CD4-positive, alpha-beta memory T cell (primary cell): ENCODE measurements around the gene CYSRT1. TPM values are rescaled to one million over a fixed set of nuclear protein-coding genes. Genes with fewer than 3 reads are reported as not detected.

Experiments
- CTCF ChIA-PET: fragments of 350-600 bp; sonication (Branson Sonifier 250); formaldehyde crosslinking; loops from one replicate; lab custom pipeline; 2021; ENCODE audit warnings: inconsistent platforms; ENCODE audit not compliant: partially characterized antibody; lab: Charles Lee
- POLR2A ChIA-PET: fragments of 350-600 bp; sonication (Branson Sonifier 250); formaldehyde crosslinking; loops from one replicate; lab custom pipeline; 2021; ENCODE audit not compliant: partially characterized antibody; lab: Charles Lee
- DNase-seq, 5 donors: peaks; one replicate each; pipeline versions ENCODE4 v3.0.0 to v3.0.0-alpha.2; 2020 to 2022; ENCODE audit warnings: mixed read lengths in 1 of 5
- H3K27ac ChIP-seq: one replicate; pipeline ENCODE4 v1.7.0; 2013; ENCODE audit warnings: low read depth, low read length
- H3K27me3 ChIP-seq: 2 replicates; pipeline ENCODE4 v1.7.0; 2013; ENCODE audit warnings: mild to moderate bottlenecking, low read length, moderate library complexity; ENCODE audit not compliant: insufficient read depth
- H3K36me3 ChIP-seq: 2 replicates; pipeline ENCODE4 v1.7.0; 2013; ENCODE audit warnings: mild to moderate bottlenecking, low read length, moderate library complexity; ENCODE audit not compliant: insufficient read depth
- H3K4me1 ChIP-seq: 2 replicates; pipeline ENCODE4 v1.7.0; 2013; ENCODE audit warnings: mild to moderate bottlenecking, low read length, moderate library complexity; ENCODE audit not compliant: insufficient read depth
- H3K4me3 ChIP-seq, 2 donors: one replicate each; pipeline ENCODE4 v1.7.0; 2013; ENCODE audit warnings: low read length in 2 of 2, mild to moderate bottlenecking in 1 of 2
- H3K9me3 ChIP-seq, 2 donors: one replicate each; pipeline ENCODE4 v1.7.0; 2013; ENCODE audit warnings: low read length in 2 of 2, control low read depth in 1 of 2; ENCODE audit not compliant: control insufficient read depth in 1 of 2
- H3K27ac Mint-ChIP-seq, 7 donors: one replicate each; pipeline ENCODE4 v1.8.0; 2020 to 2021; ENCODE audit warnings: mixed read lengths in 7 of 7, mild to moderate bottlenecking in 6 of 7, inconsistent platforms in 3 of 7, moderate library complexity in 3 of 7
- H3K27me3 Mint-ChIP-seq, 2 donors: one replicate each; pipeline ENCODE4 v1.8.0; 2020 to 2021; ENCODE audit warnings: mixed read lengths in 2 of 2
- H3K36me3 Mint-ChIP-seq, 2 donors: one replicate each; pipeline ENCODE4 v1.8.0; 2020 to 2021; ENCODE audit warnings: mixed read lengths in 2 of 2, inconsistent platforms in 1 of 2, mild to moderate bottlenecking in 1 of 2
- H3K4me1 Mint-ChIP-seq, 4 donors: one replicate each; pipeline ENCODE4 v1.8.0; 2020 to 2021; ENCODE audit warnings: mixed read lengths in 4 of 4, mild to moderate bottlenecking in 1 of 4
- H3K4me3 Mint-ChIP-seq, 8 donors: one replicate each; pipeline ENCODE4 v1.8.0; 2020 to 2021; ENCODE audit warnings: mixed read lengths in 8 of 8, mild to moderate bottlenecking in 7 of 8, moderate library complexity in 6 of 8, inconsistent platforms in 3 of 8
- H3K9me3 Mint-ChIP-seq, 8 donors: one replicate each; pipeline ENCODE4 v1.8.0; 2020 to 2021; ENCODE audit warnings: mixed read lengths in 8 of 8, mild to moderate bottlenecking in 5 of 8, inconsistent platforms in 3 of 8, moderate library complexity in 1 of 8
- intact Hi-C: fragments of 100-400 bp; cut with micrococcal nuclease; formaldehyde crosslinking; loops from one replicate; pipeline ENCODE4 v1.15.1; 2023
- polyA plus RNA-seq, 2 donors: library from polyadenylated mRNA; unstranded; fragments of 300-500 nt; fragmentation: Illumina TruSeq; gene quantifications; one replicate each; pipeline ENCODE4 v1.2.3, GENCODE V29; 2021
- total RNA-seq, 2 experiments: library from RNA; stranded (reverse); gene quantifications; one replicate each; pipeline ENCODE4 v1.2.3, GENCODE V29; 2021

CYSRT1 gene
- total and polyA plus RNA-seq, 4 experiments from 2014 or later = 0.25 TPM; not detected in 3

- Histone ChIP-seq H3K4me3 (no peak overlapping the region), H3K27ac (no peak overlapping the region), H3K27me3 (no peaks in the 10 kb centered on the region), H3K9me3 (no peaks in the 10 kb centered on the region), H3K36me3 (no peaks in the 10 kb centered on the region), H3K4me1 (peaks cover 3% of the 10 kb centered on the region)
- no peak overlapping the region for H3K27ac Mint-ChIP-seq
- intact Hi-C loops = no loop called here
- ChIA-PET POLR2A (interaction anchor here (0.6 kb wide), 1 partner anchor 690 kb away, joined by 4 read pairs; no protein-coding TSS in a partner anchor), CTCF (interaction anchor here (0.9 to 1.0 kb wide), 2 partner anchors 9 to 40 kb away, joined by 3 read pairs; no protein-coding TSS in a partner anchor)
- no peak overlapping the region for H3K4me3 Mint-ChIP-seq
- no peaks in the 10 kb centered on the region for H3K9me3 Mint-ChIP-seq
- H3K4me1 Mint-ChIP-seq = peaks cover 2 to 6% (median 3%) of the 10 kb centered on the region in 4 donors
- H3K36me3 Mint-ChIP-seq = no peaks in the 10 kb centered on the region
- no peak for DNase-seq
- H3K27me3 Mint-ChIP-seq = peaks cover 3 to 4% of the 10 kb centered on the region in 2 donors
Measured at GRCh38 chr9:137228968-137229896, 4.3 kb downstream of the CYSRT1 start.

DNA sequence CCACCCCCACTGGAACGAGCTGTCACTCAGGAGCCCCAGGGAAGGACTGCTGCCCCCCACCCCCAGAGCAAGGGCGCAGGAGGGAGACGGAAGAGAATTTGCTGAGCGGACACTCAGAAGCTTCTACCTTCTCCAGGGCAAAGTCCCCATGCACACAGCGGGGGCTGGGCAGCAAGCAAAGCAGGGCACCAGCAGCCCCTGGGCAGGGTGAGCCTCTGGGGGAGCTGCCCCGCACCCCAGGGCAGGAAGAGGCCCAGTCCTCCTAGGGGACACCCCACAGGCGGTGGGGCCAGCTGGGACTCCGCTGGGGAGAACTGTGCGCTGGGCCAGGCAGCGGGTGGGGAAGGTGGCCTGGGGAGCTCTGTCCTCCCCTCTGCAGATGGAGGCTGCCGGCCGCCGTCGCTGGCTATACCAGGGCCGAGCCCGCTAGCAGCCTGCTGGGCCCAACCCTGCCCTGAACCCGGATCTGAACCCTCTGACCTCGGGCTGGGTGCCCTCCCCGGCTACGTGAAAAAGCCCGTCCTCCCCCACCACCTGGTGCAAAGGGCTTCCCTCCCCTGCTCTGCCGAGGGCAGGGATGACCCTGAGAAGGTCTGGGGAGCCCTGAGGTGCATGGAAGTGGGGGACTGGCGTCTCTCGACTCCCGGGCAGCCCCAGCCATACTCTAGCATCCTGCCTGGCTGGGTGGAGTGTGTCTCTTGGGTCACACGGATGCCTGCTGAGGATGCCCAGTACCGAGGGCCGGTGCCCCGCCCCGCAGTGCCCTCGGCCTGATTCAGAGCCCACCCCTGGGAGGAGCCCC is 5.1 kb downstream of the CYSRT1 start:
- ChIA-PET POLR2A (interaction anchor here (0.6 kb wide), 1 partner anchor 691 kb away, joined by 4 read pairs; no protein-coding TSS in a partner anchor), CTCF (interaction anchor here (0.6 to 2.0 kb wide), 4 partner anchors 8 to 514 kb away, joined by 3 to 5 read pairs (median 3); no protein-coding TSS in a partner anchor)
- Histone ChIP-seq H3K27ac (no peak overlapping the region), H3K27me3 (no peaks in the 10 kb centered on the region), H3K4me1 (no peaks in the 10 kb centered on the region), H3K4me3 (no peak overlapping the region), H3K9me3 (no peaks in the 10 kb centered on the region), H3K36me3 (no peaks in the 10 kb centered on the region)
- Mint-ChIP-seq H3K36me3 (no peaks in the 10 kb centered on the region), H3K27ac (no peak overlapping the region), H3K4me3 (no peak overlapping the region), H3K27me3 (peaks cover 3 to 8% of the 10 kb centered on the region in 2 donors), H3K4me1 (peaks cover 2 to 6% (median 3%) of the 10 kb centered on the region in 4 donors), H3K9me3 (no peaks in the 10 kb centered on the region)
- intact Hi-C loops = no loop called here
- DNase-seq = no peak

DNA sequence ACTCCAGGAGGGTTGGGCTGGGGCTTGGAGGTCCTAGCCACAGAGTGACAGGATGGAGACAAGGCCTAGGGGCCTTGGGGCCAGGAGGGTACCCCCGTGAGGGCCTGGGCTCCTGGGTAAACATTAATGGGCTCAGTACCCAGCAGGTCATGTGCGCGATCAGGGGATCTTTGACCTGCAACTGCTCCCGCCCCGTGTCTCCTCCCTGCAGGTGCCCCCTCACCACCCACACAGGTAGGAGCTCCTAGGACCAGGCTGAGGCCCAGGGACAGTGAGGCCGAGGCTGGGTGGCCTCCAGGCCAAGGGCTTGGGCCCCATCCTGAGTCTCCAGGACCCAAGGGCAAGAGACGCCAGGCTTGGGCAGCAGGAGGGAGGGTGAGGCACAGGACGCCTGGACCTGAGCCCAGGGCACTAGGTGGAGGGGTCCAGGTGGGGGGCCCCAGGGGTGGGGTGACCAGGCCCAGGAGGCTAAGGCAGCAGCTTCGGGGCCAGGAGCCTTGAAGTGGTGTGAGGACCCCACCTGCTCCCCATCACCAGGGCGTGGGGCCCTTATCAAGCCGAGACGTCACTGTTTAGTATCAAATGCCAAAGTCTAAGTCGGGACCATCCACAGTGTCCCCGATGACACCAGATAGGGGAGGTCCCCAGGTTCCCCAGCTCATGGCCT is 5.9 kb downstream of the CYSRT1 start, which contains the start of gene SLC34A3:
Gene SLC34A3 (plus strand): TSS at position 197 of the 667 bp plus-strand sequence. CDS start 802 bp downstream, outside the sequence.
- Histone ChIP-seq H3K36me3 (no peaks in the 10 kb centered on the region), H3K4me3 (no peak within 1 kb of the TSS), H3K27me3 (no peaks in the 10 kb centered on the region), H3K27ac (no peak within 1 kb of the TSS), H3K4me1 (peaks cover under 1% of the 10 kb centered on the region), H3K9me3 (no peaks in the 10 kb centered on the region)
- H3K27me3 Mint-ChIP-seq = peaks cover 3 to 11% of the 10 kb centered on the region in 2 donors
- no peak for DNase-seq
- no peaks in the 10 kb centered on the region for H3K36me3 Mint-ChIP-seq
- H3K4me3 Mint-ChIP-seq = no peak within 1 kb of the TSS
- no peaks in the 10 kb centered on the region for H3K9me3 Mint-ChIP-seq
- POLR2A ChIA-PET = interaction anchor here (1.7 kb wide), 1 partner anchor 10 kb away, joined by 7 read pairs; the partner anchor contains the start of gene TUBB4B
- peaks cover 2 to 6% (median 3%) of the 10 kb centered on the region in 4 donors for H3K4me1 Mint-ChIP-seq
- CTCF ChIA-PET = interaction anchor here (0.6 to 2.0 kb wide), 2 partner anchors 113 to 515 kb away, joined by 3 to 5 read pairs; no protein-coding TSS in a partner anchor
- H3K27ac Mint-ChIP-seq = no peak within 1 kb of the TSS
- intact Hi-C loops = no loop called here

DNA sequence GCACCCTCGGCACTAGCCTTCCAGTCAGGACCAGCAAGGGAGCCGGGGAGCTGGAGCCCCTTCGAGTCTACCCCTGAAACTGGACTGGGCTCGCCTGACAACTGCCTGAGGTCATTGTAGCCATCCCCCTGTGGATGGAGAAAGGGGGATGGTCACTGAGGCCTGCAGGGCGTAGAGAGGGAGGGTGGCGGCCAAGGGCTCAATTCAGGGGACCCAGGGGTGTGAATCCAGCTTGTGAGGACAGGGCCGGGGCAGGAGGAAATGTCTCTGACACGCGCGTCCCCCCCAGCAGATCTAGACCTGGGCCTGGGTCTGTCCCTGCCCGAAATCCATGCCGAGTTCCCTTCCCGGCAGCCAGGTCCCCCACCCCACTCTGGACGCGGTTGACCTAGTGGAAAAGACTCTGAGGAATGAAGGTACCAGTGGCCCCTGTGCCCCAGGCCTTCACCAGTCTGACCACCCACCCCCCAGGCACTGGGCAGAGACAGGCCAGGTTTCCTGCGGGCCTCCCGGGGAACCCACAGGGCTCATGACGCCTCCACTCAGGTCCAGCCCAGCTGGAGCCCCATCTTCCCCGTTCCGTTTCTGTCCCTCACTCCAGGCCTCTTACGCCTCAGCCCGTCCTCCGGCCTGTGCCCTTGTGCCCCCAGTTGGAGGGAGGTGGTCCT is 6.5 kb downstream of the CYSRT1 start:
- no peak overlapping the region for H3K27ac Mint-ChIP-seq
- Histone ChIP-seq H3K27me3 (no peaks in the 10 kb centered on the region), H3K4me3 (no peak overlapping the region), H3K4me1 (peaks cover 7% of the 10 kb centered on the region), H3K27ac (no peak overlapping the region), H3K9me3 (no peaks in the 10 kb centered on the region), H3K36me3 (no peaks in the 10 kb centered on the region)
- intact Hi-C loops = no loop called here
- peaks cover 3 to 11% of the 10 kb centered on the region in 2 donors for H3K27me3 Mint-ChIP-seq
- peaks cover 2 to 9% (median 3%) of the 10 kb centered on the region in 4 donors for H3K4me1 Mint-ChIP-seq
- no peak for DNase-seq
- no peaks in the 10 kb centered on the region for H3K9me3 Mint-ChIP-seq
- H3K4me3 Mint-ChIP-seq = no peak overlapping the region
- CTCF ChIA-PET = interaction anchor here (2.0 kb wide), 1 partner anchor 113 kb away, joined by 5 read pairs; no protein-coding TSS in a partner anchor
- POLR2A ChIA-PET = interaction anchor here (1.7 kb wide), 1 partner anchor 10 kb away, joined by 7 read pairs; the partner anchor contains the start of gene TUBB4B
- H3K36me3 Mint-ChIP-seq = no peaks in the 10 kb centered on the region

DNA sequence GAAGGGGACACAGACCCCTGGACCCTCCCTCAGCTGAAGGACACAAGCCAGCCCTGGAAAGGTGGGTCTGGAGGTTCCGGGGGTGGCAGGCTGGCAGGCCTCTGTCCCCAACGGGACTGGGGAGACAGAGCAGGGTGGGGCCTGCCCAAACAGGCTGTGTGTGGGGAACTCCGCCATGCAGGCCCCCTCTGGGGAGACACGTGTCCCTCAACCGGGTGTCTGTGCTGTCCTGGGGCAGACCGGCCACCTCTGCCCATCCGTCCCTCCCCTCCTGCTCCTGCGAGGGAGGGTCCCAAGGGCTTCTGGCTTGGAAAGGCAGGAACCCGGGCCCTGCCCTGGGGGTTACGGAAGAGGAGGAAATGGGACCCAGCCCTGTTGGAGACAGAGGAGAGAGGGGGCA is 7.1 kb downstream of the CYSRT1 start:
- H3K27me3 ChIP-seq = no peaks in the 10 kb centered on the region
- H3K4me3 ChIP-seq = no peak overlapping the region
- no peak for DNase-seq
- no peaks in the 10 kb centered on the region for H3K9me3 ChIP-seq
- peaks cover 2 to 12% (median 3%) of the 10 kb centered on the region in 4 donors for H3K4me1 Mint-ChIP-seq
- ChIA-PET POLR2A (interaction anchor here (1.7 kb wide), 1 partner anchor 9 kb away, joined by 7 read pairs; the partner anchor contains the start of gene TUBB4B), CTCF (no interaction called here)
- no peaks in the 10 kb centered on the region for H3K9me3 Mint-ChIP-seq
- H3K27ac Mint-ChIP-seq = no peak overlapping the region
- no peaks in the 10 kb centered on the region for H3K36me3 ChIP-seq
- peaks cover 13% of the 10 kb centered on the region for H3K4me1 ChIP-seq
- no peak overlapping the region for H3K4me3 Mint-ChIP-seq
- H3K27me3 Mint-ChIP-seq = peaks cover 3 to 11% of the 10 kb centered on the region in 2 donors
- intact Hi-C loops = no loop called here
- no peaks in the 10 kb centered on the region for H3K36me3 Mint-ChIP-seq
- no peak overlapping the region for H3K27ac ChIP-seq

DNA sequence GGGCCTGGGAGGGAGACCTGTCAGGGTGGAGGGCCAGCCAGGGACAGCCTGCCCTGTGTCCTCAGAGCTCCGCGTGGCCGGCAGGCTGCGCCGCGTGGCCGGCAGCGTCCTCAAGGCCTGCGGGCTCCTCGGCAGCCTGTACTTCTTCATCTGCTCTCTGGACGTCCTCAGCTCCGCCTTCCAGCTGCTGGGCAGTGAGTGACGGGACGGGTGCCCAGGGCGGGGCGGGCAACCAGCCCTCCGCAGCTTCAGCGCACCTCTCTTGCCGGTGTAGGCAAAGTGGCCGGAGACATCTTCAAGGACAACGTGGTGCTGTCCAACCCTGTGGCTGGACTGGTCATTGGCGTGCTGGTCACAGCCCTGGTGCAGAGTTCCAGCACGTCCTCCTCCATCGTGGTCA is 7.5 kb downstream of the CYSRT1 start:
- Mint-ChIP-seq H3K4me3 (no peak overlapping the region), H3K27ac (no peak overlapping the region), H3K36me3 (no peaks in the 10 kb centered on the region), H3K4me1 (peaks cover 2 to 10% (median 4%) of the 10 kb centered on the region in 4 donors), H3K27me3 (peaks cover 2 to 10% of the 10 kb centered on the region in 2 donors), H3K9me3 (no peaks in the 10 kb centered on the region)
- peaks cover 14% of the 10 kb centered on the region for H3K4me1 ChIP-seq
- no peak for DNase-seq
- ChIA-PET POLR2A (interaction anchor here (1.7 kb wide), 1 partner anchor 9 kb away, joined by 7 read pairs; the partner anchor contains the start of gene TUBB4B), CTCF (no interaction called here)
- no peaks in the 10 kb centered on the region for H3K9me3 ChIP-seq
- H3K27ac ChIP-seq = no peak overlapping the region
- no peaks in the 10 kb centered on the region for H3K27me3 ChIP-seq
- no peaks in the 10 kb centered on the region for H3K36me3 ChIP-seq
- no peak overlapping the region for H3K4me3 ChIP-seq
- intact Hi-C loops = no loop called here
